Amniotic epithelial cell (primary cell): Measurements from ENCODE around the gene TMEM238.
A peak's percentile ranks its signal among the peaks of the same experiment; 100 is the strongest.

ENCODE experiments used
- DNase-seq: peaks from one replicate; pipeline ENCODE4 v3.0.0-alpha.2; 2010; ENCODE audit warnings: low read depth

TMEM238 gene

GRCh38 chr19:55377356-55378131, 6.5 kb downstream of the TMEM238 start:
- DNase-seq, result no peak

DNA sequence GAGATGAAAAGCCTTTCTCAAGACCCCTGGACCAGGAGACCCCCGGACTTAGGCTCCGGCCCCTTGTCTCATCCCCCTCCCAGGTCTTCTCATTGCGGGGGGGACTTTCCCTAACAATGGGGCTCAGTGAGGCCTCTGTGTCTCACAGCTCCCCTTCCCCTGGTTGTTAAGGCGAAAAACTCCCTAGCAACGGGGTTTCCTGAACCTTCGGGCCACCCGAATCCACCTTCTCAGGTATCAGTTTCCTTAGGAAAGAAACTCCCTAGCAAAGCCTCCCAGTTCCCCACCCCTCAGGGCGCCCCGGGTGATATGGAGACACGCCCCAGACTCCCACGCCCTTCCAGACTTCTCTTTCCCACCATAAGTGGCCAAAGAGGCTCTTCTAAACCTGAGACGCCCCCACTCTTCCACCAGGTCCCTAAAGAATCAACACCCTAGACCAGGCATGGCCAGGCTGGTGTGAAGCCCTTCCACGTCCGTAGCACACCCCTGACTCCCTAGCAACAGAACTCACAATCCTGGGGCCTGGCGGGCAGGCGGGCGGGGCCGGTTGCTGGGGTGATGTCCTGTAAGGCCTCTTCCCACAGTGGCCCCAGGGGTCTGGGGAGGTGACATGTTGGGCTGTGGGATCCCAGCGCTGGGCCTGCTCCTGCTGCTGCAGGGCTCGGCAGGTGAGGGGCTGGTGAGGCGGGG, 7.7 kb downstream of the TMEM238 start, which contains the start of gene TMEM190:
TSS of gene TMEM190 (plus strand) at position 586 of the 693 bp plus-strand sequence. CDS start at position 614, 28 bp downstream.
- DNase-seq, result no peak

DNA sequence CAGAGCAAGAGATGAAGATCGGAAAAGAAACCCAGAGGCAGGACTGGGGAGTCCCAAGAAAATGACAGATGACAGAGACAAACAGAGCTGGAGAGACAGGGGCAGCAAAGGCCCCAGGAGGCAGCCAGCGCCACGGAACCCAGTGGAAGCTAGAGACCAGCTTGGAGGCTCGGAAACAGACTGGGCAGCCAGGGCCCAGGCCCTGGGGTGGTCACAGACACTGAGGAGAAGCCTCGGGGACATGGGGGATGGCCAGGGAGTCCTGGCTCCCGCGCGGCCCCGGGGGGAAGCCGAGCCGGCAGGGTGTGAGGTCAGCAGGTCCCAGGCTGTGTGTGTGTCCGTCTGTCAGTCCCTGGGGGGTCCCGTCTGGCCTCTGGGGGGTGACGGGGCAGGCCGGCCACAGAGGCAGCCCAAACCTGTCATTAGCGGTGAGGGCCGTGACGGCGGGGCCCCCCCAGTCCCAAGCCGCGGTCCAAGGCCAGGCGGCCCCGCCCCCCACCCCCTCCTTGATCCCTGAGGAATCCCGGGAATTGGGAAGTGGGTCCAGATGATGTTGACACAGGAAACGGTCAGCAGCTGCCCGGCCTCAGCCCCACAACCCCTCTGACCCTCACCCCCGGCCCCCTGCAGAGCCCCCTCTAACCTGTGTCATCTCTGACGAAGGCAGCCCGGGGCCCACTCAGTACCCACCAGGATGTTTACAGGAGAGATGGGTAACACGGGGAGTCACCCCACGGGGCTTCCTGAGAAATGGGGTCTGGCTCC, 9.9 kb downstream of the TMEM238 start:
- DNase-seq, result peak; percentile 55

DNA sequence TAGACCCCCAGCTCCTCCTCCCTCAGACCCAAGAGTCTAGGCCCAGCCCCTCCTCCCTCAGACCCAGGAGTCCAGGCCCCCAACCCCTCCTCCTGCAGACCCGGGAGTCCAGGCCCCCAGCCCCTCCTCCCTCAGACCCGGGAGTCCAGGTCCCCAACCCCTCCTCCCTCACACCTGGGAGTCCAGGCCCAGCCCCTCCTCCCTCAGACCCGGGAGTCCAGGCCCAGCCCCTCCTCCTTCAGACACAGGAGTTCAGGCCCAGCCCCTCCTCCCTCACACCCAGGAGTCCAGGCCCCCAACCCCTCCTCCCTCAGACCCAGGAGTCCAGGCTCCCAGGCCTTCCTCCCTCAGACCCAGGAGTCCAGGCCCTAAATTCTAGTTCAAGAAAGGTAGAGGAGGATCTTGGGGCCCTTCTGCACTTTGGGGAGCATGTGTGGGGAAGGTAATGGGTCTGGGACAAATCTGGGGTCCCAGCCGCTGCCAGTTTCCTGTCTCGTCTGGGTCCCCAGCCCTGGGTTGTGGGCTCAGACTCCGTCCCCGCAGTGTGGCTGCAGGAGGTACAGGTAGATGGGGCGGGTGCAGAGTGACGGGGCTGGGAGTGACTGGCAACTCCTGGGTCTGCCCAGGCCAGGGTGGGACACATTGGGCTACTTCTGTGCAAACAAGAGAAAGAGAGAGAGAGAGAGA, 10.6 kb downstream of the TMEM238 start:
- no peak for DNase-seq

DNA sequence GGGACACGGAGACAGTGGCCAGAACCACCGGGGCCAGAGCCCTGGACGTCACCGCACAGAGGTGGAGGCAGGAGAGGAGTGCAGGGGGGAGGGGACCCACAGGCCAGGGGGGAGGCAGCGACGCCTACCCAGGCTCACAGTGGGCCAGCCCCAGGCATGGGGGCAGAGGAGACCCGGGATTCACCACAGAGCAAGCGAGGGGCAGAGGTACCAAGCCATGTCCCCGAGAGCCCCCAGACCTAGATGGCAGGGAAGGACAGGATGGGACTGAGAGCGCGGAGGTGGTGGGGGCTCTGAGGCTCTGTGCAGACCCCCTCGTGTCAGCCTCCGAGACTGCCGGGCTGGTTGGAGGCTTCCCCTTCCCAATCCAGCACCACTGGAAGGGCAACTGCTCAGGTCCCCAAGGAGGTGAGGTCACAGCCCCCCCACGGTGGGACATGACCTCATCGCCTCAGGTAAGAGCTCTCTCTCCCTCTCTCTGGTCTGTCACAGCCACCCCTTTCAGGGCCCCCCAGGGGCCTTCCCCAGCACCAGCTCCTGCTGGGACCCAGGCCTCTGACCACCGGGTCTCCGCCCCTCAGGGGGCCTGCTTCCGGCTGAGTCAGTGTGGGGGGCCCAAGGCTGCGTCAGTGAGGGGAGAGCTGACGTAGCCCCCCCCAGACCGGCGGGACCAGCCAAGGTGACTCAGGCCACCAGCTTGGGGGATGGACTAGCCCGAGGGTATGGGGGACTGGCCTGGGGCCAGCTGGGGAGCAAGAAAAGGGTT, 11.6 kb downstream of the TMEM238 start:
- DNase-seq, result peak; percentile 35

DNA sequence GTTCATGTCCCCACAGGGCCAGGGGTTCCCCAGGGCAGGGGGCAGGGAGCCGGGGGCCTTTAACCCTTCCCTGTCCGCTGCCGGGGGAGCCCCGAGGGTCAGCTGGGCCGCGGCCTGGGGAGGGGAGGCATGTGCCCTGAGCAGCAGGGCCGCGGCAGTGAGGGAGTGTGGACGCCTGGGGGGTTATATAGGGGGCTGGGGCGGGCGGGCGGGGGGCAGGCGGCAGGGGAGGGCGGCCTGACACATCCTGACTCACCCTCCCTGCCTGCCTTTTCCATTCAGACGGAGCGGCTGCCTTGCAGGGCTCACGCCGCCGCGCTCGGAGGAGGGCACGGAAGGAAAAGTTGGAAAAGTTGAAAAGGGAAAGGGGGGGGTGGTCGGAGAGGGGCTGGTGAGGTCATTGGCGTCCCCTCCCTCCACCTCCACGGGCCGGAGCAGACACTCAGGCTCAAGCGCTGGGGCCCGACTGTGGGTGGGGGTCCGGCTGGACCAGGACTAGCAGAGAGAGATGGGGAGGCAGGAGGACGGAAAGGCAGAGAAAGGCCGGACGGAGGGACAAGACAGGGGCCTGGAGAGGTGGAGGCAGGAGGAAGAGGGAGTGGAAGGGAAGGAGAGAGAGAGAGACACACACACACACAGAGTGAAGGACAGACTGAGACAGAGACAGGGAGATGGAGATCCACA, 13.6 kb downstream of the TMEM238 start, which contains the start of gene IL11:
TSS of gene IL11 (minus strand) at position 159 of the 684 bp plus-strand sequence. CDS start at position 6, 153 bp downstream.
- DNase-seq, result peak; percentile 51

GRCh38 chr19:55369653-55370304, 14.3 kb downstream of the TMEM238 start:
- DNase-seq, result peak; percentile 69

GRCh38 chr19:55368701-55369563, 15.2 kb downstream of the TMEM238 start:
- DNase-seq, result peak; percentile 54

GRCh38 chr19:55368106-55368505, 16.0 kb downstream of the TMEM238 start:
- no peak for DNase-seq

- DNase-seq, result no peak
Measured at GRCh38 chr19:55366790-55367189, 17.3 kb downstream of the TMEM238 start.

DNA sequence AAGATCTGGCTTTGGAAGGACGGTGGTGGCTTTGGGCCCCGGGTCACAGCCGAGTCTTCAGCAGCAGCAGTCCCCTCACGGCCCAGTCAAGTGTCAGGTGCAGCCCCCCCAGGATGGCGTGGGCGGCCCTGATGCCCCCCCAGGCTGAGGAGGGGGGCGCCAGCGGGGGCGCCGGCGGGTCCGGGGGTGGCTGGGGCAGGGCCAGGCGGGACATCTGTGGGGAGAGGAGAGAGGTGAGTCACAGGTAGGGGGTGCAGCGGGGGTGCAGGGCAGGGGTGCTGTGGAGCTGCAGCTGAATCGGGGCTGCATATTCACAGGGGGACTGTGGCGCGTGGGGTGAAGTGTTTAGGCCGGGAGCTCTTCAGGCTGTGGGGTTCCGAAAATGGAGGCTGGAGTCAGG, 18.1 kb downstream of the TMEM238 start:
- DNase-seq, result no peak

GRCh38 chr19:55365245-55365644, 18.8 kb downstream of the TMEM238 start:
- DNase-seq, result no peak

DNA sequence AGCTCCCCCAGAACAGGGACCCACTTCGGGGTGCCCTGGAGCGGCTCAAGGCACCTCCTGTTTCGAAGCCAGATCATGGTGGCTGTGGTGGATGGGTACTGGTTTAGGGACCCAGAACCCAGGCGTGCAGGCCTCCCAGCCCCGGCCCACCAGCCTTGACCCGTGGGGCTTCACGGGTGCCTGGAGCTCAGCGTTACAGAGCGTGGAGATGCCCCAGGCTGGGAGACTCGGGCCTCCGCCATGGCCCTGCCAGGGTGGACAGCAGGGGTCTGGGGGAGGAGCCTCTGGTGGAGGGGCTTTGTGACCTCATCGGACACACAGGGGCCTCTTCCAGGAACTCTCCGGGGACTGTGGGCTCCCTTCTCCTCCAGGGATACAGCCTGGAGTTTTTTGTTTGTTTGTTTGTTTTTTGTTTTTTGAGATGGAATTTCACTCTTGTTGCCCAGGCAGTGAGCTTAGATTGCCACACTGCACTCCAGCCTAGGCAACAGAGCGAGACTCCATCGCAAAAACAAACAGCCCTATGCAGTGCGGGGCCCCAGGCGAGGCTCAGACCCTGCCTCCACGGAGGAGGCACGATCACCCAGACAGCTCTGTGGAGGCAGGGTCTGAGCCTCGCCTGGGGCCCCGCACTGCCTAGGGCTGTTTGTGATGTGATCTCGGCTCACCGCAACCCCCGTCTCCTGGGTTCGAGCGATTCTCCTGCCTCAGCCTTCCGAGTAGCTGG, 20.9 kb downstream of the TMEM238 start, which contains the start of gene GARIN5B:
TSS of gene GARIN5B (minus strand) at position 271 of the 727 bp plus-strand sequence. CDS start at position 77, 194 bp downstream.
- no peak for DNase-seq

- DNase-seq, result no peak
Measured at GRCh38 chr19:55362174-55362989, 21.7 kb downstream of the TMEM238 start.

- no peak for DNase-seq
Measured at GRCh38 chr19:55360902-55361301, 23.2 kb downstream of the TMEM238 start.

- DNase-seq, result peak; percentile 52
Measured at GRCh38 chr19:55358943-55359908, 24.9 kb downstream of the TMEM238 start.
